ENCODE measurements around the gene SNAP47. TPM values are rescaled to one million over a fixed set of nuclear protein-coding genes. Genes with fewer than 3 reads are reported as not detected.

SNAP47 gene
- total and polyA plus RNA-seq, 9 of the 15 experiments (the other 6 are each of a cell fraction or from before 2014, with no cell fraction given): 2.5 to 41.3 (median 32.6) TPM

GRCh38 chr1:227805606-227806197 is 70.5 kb downstream of the SNAP47 start (continued):
- no peak for TF ChIP-seq ZNF280A (IDR thresholded peaks at IDR 0.05; ENCODE audit: low read depth, partially characterized antibody)
- TF ChIP-seq ZFP30 (CRISPR knock-in tag; IDR thresholded peaks at IDR 0.05; ENCODE audit: borderline replicate concordance): no peak
- no peak for TF ChIP-seq MXD1 (CRISPR knock-in tag; IDR thresholded peaks at IDR 0.05; ENCODE audit: borderline replicate concordance, poor library complexity, severe bottlenecking)
- TF ChIP-seq CHD4 (IDR thresholded peaks at IDR 0.05; ENCODE audit: insufficient read depth, insufficient replicate concordance, low read depth, low read length, poor library complexity, severe bottlenecking): no peak

GRCh38 chr1:227808566-227808965 is 73.3 kb downstream of the SNAP47 start:
- H3K4me3 ChIP-seq: no peak overlapping the region
- H3K79me2 ChIP-seq (ENCODE audit: control insufficient read depth, insufficient read depth, low read length): no peaks in the 10 kb centered on the region
- no peaks in the 10 kb centered on the region; the same call in 1 of the 2 replicates for H3K9me3 ChIP-seq (replicated peaks; ENCODE audit: control insufficient read depth, insufficient read depth, low read depth, low read length)
- FAIRE-seq (no peak), DNase-seq (ENCODE audit: extremely low read depth in 1 of 4, low spot score in 3 of 4) (no peak), ATAC-seq (no peak)
- no peaks in the 10 kb centered on the region for H3K27me3 ChIP-seq (ENCODE audit: control insufficient read depth in 2 of 2, insufficient read depth in 2 of 2, low read length in 2 of 2)
- no peaks in the 10 kb centered on the region for H4K20me1 ChIP-seq (replicated peaks; ENCODE audit: control insufficient read depth, insufficient read depth, low read length)
- WGBS (ENCODE audit: insufficient coverage, low coverage, missing lambda C conversion rate): 0% methylated on average over 1 of the region's 1 CpG
- no peaks in the 10 kb centered on the region for H3K4me1 ChIP-seq (replicated peaks in 1 of 2; ENCODE audit: control insufficient read depth in 2 of 2, insufficient read depth in 2 of 2, low read length in 2 of 2)
- H3K9ac ChIP-seq (ENCODE audit: insufficient read depth in 1 of 2, low read depth in 2 of 2, low read length in 2 of 2): no peak overlapping the region
- in situ Hi-C loops (cut with MboI) (no loop called here), intact Hi-C loops (cut with micrococcal nuclease) (no loop called here)
- H2AFZ ChIP-seq (ENCODE audit: low read depth, low read length): no peak overlapping the region
- no peaks in the 10 kb centered on the region for H3K36me3 ChIP-seq (ENCODE audit: control insufficient read depth, insufficient read depth, low read length)
- no peak overlapping the region for H3K27ac ChIP-seq (ENCODE audit: extremely low read depth, low read depth, low read length)
- BruUV-seq (replicated peaks): no TSS peak
- ChIA-PET CTCF (ENCODE audit: low intra/inter-chr PET ratio) (no interaction called here), POLR2A (no interaction called here)
- no peak overlapping the region for H3K4me2 ChIP-seq (ENCODE audit: insufficient read depth, low read length)
- H3K9me1 ChIP-seq (ENCODE audit: control insufficient read depth, insufficient read depth, low read length): no peaks in the 10 kb centered on the region
- TF ChIP-seq MAFF (IDR thresholded peaks at IDR 0.05; ENCODE audit: low read length) (peak; percentile 32; the same call in 1 of the 2 replicates), RBM17 (IDR thresholded peaks at IDR 0.05; ENCODE audit: borderline replicate concordance, low read depth, low read length) (no peak), ZNF512 (tag; IDR thresholded peaks at IDR 0.05) (no peak), TFAP4 (CRISPR knock-in tag; IDR thresholded peaks at IDR 0.05; ENCODE audit: borderline replicate concordance) (no peak), NCOR1 (IDR thresholded peaks at IDR 0.05) (no peak), PHB2 (IDR thresholded peaks at IDR 0.05; ENCODE audit: low read depth) (no peak), POLR2A (conservative IDR thresholded peaks at IDR 0.05) (no peak), NFYB (IDR thresholded peaks at IDR 0.05; ENCODE audit: extremely low read depth, insufficient read length) (no peak), ZNF507 (tag; conservative IDR thresholded peaks at IDR 0.05) (no peak)
